ENCODE measurements around the gene SH2D3A. TPM values are rescaled to one million over a fixed set of nuclear protein-coding genes. Genes with fewer than 3 reads are reported as not detected.
"Not testable (repeated sequence)": the region's sequence is repeated elsewhere in the genome, so short reads cannot be mapped to it uniquely, and the experiment has no call there.

SH2D3A gene
- total RNA-seq, 1 experiment from 2014 or later = 75.7 TPM

GRCh38 chr19:6765738-6766356, 1.4 kb downstream of the SH2D3A start (continued):
- peak; percentile 21 for TF ChIP-seq TCF7L2 (IDR thresholded peaks at IDR 0.05; ENCODE audit: borderline replicate concordance, extremely low read depth, insufficient read depth, insufficient read length)

GRCh38 chr19:6762253-6762797, 4.9 kb downstream of the SH2D3A start:
- BruUV-seq (replicated peaks); H3K9me3 ChIP-seq (ENCODE audit: control insufficient read depth in 1 of 2, insufficient read depth in 1 of 2, low read depth in 1 of 2, low read length in 2 of 2); ATAC-seq; H3K4me2 ChIP-seq (ENCODE audit: low read length); H3K9ac ChIP-seq (ENCODE audit: low read length); CTCF ChIA-PET; H3K27me3 ChIP-seq (ENCODE audit: insufficient read depth, low read length); H4K20me1 ChIP-seq (ENCODE audit: insufficient read depth); POLR2A ChIA-PET; H3K9me2 ChIP-seq (ENCODE audit: insufficient read depth); intact Hi-C loops (cut with micrococcal nuclease); DNase-seq (ENCODE audit: low read depth, low spot score); RAD21 ChIA-PET (ENCODE audit: low non-redundant PET in 1 of 2, low total read pairs in 2 of 2, uncharacterized antibody in 2 of 2, unreplicated experiment in 2 of 2); H3K4me3 ChIP-seq (replicated peaks in 1 of 2; ENCODE audit: low read depth in 1 of 2, low read length in 2 of 2); H2AFZ ChIP-seq (ENCODE audit: low read depth, low read length, poor library complexity, severe bottlenecking): not testable (repeated sequence)
- Histone ChIP-seq H3K4me1 (ENCODE audit: control insufficient read depth in 1 of 2, insufficient read depth in 2 of 2, low read length in 2 of 2) (peaks cover 27 to 38% of the 10 kb centered on the region in 2 experiments), H3K36me3 (ENCODE audit: control insufficient read depth in 1 of 2, insufficient read depth in 2 of 2, low read length in 2 of 2) (peaks cover 7 to 29% of the 10 kb centered on the region in 2 experiments; a peak in 2 of 4 replicates), H3K27ac (ENCODE audit: low read depth, low read length) (0 out of 2 replicates have a peak overlapping the region, but pooled peaks have one; percentile 19), H3K79me2 (ENCODE audit: insufficient read depth, low read length) (peaks cover 69% of the 10 kb centered on the region)

GRCh38 chr19:6761053-6761676, 6.1 kb downstream of the SH2D3A start:
- no peak overlapping the region for H3K4me3 ChIP-seq (replicated peaks in 1 of 2; ENCODE audit: low read depth in 1 of 2, low read length in 2 of 2)
- no peaks in the 10 kb centered on the region for H3K9me3 ChIP-seq (ENCODE audit: control insufficient read depth in 1 of 2, insufficient read depth in 1 of 2, low read depth in 1 of 2, low read length in 2 of 2)
- no peaks in the 10 kb centered on the region for H3K27me3 ChIP-seq (ENCODE audit: insufficient read depth, low read length)
- H4K20me1 ChIP-seq (ENCODE audit: insufficient read depth) = no peaks in the 10 kb centered on the region
- intact Hi-C loops (cut with micrococcal nuclease) = no loop called here
- no TSS peak for BruUV-seq (replicated peaks)
- H2AFZ ChIP-seq (ENCODE audit: low read depth, low read length, poor library complexity, severe bottlenecking) = no peak overlapping the region
- ATAC-seq = peak; percentile 49
- peaks cover 7 to 29% of the 10 kb centered on the region in 2 experiments; a peak in 2 of 4 replicates for H3K36me3 ChIP-seq (ENCODE audit: control insufficient read depth in 1 of 2, insufficient read depth in 2 of 2, low read length in 2 of 2)
- no peaks in the 10 kb centered on the region for H3K9me2 ChIP-seq (ENCODE audit: insufficient read depth)
- DNase-seq (ENCODE audit: low read depth, low spot score) = no peak
- H3K4me1 ChIP-seq (ENCODE audit: control insufficient read depth in 1 of 2, insufficient read depth in 2 of 2, low read length in 2 of 2) = peaks cover 27 to 34% of the 10 kb centered on the region in 2 experiments
- peaks cover 58% of the 10 kb centered on the region for H3K79me2 ChIP-seq (ENCODE audit: insufficient read depth, low read length)
- peak; percentile 23; the same call in 1 of the 2 replicates for TF ChIP-seq SP1 (IDR thresholded peaks at IDR 0.05; ENCODE audit: low read depth)
- TF ChIP-seq ELF1 (IDR thresholded peaks at IDR 0.05; ENCODE audit: borderline replicate concordance, low read depth) = no peak
- H3K27ac ChIP-seq (ENCODE audit: low read depth, low read length) = no peak overlapping the region
- RAD21 ChIA-PET (ENCODE audit: low non-redundant PET in 1 of 2, low total read pairs in 2 of 2, uncharacterized antibody in 2 of 2, unreplicated experiment in 2 of 2) = no interaction called here
- H3K4me2 ChIP-seq (ENCODE audit: low read length) = no peak overlapping the region
- CTCF ChIA-PET = no interaction called here
- H3K9ac ChIP-seq (ENCODE audit: low read length) = no peak overlapping the region
- POLR2A ChIA-PET = no interaction called here

All from HCT116 (cell line).